Mesendoderm (in vitro differentiated cells): ENCODE data around the gene KRT12.

Experiments used
- DNase-seq: peaks from one replicate; pipeline ENCODE4 v3.0.0; 2013
- H2AK5ac ChIP-seq: 2 replicates; pipeline ENCODE4 v1.6.1; 2013; ENCODE audit warnings: low read length, inconsistent platforms
- H2BK120ac ChIP-seq: 2 replicates; pipeline ENCODE4 v1.6.1; 2013; ENCODE audit warnings: low read depth, mild to moderate bottlenecking, low read length, moderate library complexity, mixed read lengths
- H2BK15ac ChIP-seq: replicated peaks from 2 replicates; pipeline ENCODE4 v1.6.1; 2013; ENCODE audit warnings: low read depth, mild to moderate bottlenecking, moderate library complexity
- H2BK5ac ChIP-seq: 2 replicates; pipeline ENCODE4 v1.6.1; 2013; ENCODE audit warnings: low read length, inconsistent platforms
- H3K18ac ChIP-seq: 2 replicates; pipeline ENCODE4 v1.6.1; 2013; ENCODE audit warnings: mild to moderate bottlenecking, low read length, mixed read lengths
- H3K23ac ChIP-seq: one replicate; pipeline ENCODE4 v1.6.1; 2013; ENCODE audit warnings: low read length
- H3K27ac ChIP-seq: 2 replicates; pipeline ENCODE4 v1.5.1; 2013; ENCODE audit warnings: low read depth, mild to moderate bottlenecking, inconsistent platforms, low read length, moderate library complexity
- H3K27me3 ChIP-seq: 2 replicates; pipeline ENCODE4 v1.6.1; 2013; ENCODE audit warnings: low read length, control low read depth, mild to moderate bottlenecking, inconsistent platforms; ENCODE audit not compliant: insufficient read depth, poor library complexity
- H3K36me3 ChIP-seq: 2 replicates; pipeline ENCODE4 v1.6.1; 2013; ENCODE audit warnings: low read length, inconsistent platforms; ENCODE audit not compliant: control insufficient read depth, insufficient read depth
- H3K4ac ChIP-seq: one replicate; pipeline ENCODE4 v1.6.1; 2013; ENCODE audit warnings: low read depth, mild to moderate bottlenecking, low read length, moderate library complexity
- H3K4me1 ChIP-seq: 2 replicates; pipeline ENCODE4 v1.6.1; 2013; ENCODE audit warnings: low read depth, low read length, inconsistent platforms; ENCODE audit not compliant: control insufficient read depth
- H3K4me2 ChIP-seq: 2 replicates; pipeline ENCODE4 v1.6.1; 2013; ENCODE audit warnings: low read length
- H3K4me3 ChIP-seq: 2 replicates; pipeline ENCODE4 v1.5.1; 2013; ENCODE audit warnings: mild to moderate bottlenecking, low read length
- H3K56ac ChIP-seq: one replicate; pipeline ENCODE4 v1.6.1; 2013; ENCODE audit warnings: low read length
- H3K79me1 ChIP-seq: 2 replicates; pipeline ENCODE4 v1.6.1; 2013; ENCODE audit warnings: low read length, inconsistent platforms
- H3K79me2 ChIP-seq: 2 replicates; pipeline ENCODE4 v1.6.1; 2013; ENCODE audit warnings: mild to moderate bottlenecking, low read length; ENCODE audit not compliant: control insufficient read depth, insufficient read depth
- H3K9ac ChIP-seq: 2 replicates; pipeline ENCODE4 v1.6.1; 2013; ENCODE audit warnings: low read length, inconsistent platforms
- H4K5ac ChIP-seq: one replicate; pipeline ENCODE4 v1.6.1; 2013; ENCODE audit warnings: low read length
- H4K8ac ChIP-seq: one replicate; pipeline ENCODE4 v1.6.1; 2013; ENCODE audit warnings: low read depth, mild to moderate bottlenecking, control low read depth, low read length, moderate library complexity
- WGBS: extraction: QIAGEN DNeasy Blood & Tissue Kit; methylation state at CpG from one replicate; pipeline ENCODE4 v1.1.7; 2013; ENCODE audit warnings: low lambda C conversion rate, missing lambda C conversion rate; ENCODE audit not compliant: insufficient coverage; ENCODE audit errors: extremely low coverage; 5-methylcytosine and 5-hydroxymethylcytosine counted together

The KRT12 gene

DNA sequence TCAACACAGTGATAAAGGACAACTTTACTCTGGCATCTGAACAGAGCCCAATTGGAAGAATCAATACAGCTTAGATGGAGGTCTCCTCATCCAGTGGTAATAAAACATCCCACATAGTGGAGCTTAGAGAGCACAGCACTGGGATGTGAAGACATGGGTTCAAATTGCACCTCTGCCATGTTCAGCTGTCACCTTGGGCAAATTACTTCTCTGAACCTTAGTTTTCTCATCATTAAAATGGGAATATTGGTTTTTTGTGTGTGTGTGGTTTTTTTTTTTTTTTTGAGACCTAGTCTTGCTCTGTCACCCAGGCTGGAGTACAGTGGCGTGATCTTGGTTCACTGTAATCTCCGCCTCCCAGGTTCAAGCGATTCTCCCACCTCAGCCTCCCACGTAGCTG lies 31.0 kb downstream of the KRT12 start:
- no peak overlapping the region for H3K9ac ChIP-seq
- no peak overlapping the region for H3K18ac ChIP-seq
- H3K4me3 ChIP-seq: no peak overlapping the region
- H3K56ac ChIP-seq: no peak overlapping the region
- no CpG with 5 or more reads among the region's 4 CpGs for WGBS
- H3K27ac ChIP-seq: no peak overlapping the region
- no peaks in the 10 kb centered on the region for H3K36me3 ChIP-seq
- H3K23ac ChIP-seq: no peak overlapping the region
- DNase-seq: no peak
- H3K4ac ChIP-seq: no peak overlapping the region
- H4K8ac ChIP-seq: no peak overlapping the region
- H3K79me2 ChIP-seq: no peaks in the 10 kb centered on the region
- H2AK5ac ChIP-seq: no peak overlapping the region
- H3K4me1 ChIP-seq: no peaks in the 10 kb centered on the region
- H3K4me2 ChIP-seq: no peak overlapping the region
- no peak overlapping the region for H2BK120ac ChIP-seq
- no peak overlapping the region for H2BK15ac ChIP-seq
- H3K27me3 ChIP-seq: no peaks in the 10 kb centered on the region
- no peak overlapping the region for H4K5ac ChIP-seq
- H2BK5ac ChIP-seq: no peak overlapping the region
- H3K79me1 ChIP-seq: no peaks in the 10 kb centered on the region

DNA sequence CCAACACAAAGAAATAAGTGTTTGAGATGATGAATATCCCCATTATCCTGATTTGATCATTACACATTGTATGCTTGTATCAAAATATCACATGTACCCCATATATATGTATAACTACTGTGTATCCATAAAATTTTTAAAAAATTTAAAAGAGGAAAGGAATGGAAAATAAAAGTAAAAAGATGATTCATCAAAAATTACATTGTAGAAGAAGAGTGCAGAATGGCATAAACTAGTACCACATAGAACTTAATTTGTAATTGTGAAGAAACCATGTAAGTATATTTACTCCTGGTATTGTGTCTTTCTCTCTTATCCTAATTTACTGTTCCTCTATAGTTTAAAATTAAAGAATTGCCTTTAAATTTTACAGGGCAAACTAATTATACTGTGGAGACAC lies 33.1 kb downstream of the KRT12 start:
- H3K4ac ChIP-seq: no peak overlapping the region
- H3K4me1 ChIP-seq: no peaks in the 10 kb centered on the region
- H3K79me2 ChIP-seq: no peaks in the 10 kb centered on the region
- no peak overlapping the region for H3K18ac ChIP-seq
- no peaks in the 10 kb centered on the region for H3K79me1 ChIP-seq
- no peak for DNase-seq
- no peak overlapping the region for H3K9ac ChIP-seq
- no peaks in the 10 kb centered on the region for H3K27me3 ChIP-seq
- H3K4me3 ChIP-seq: no peak overlapping the region
- H2AK5ac ChIP-seq: no peak overlapping the region
- H2BK5ac ChIP-seq: no peak overlapping the region
- no peak overlapping the region for H4K8ac ChIP-seq
- H3K36me3 ChIP-seq: no peaks in the 10 kb centered on the region
- H2BK120ac ChIP-seq: no peak overlapping the region
- no peak overlapping the region for H3K4me2 ChIP-seq
- H3K56ac ChIP-seq: no peak overlapping the region
- H2BK15ac ChIP-seq: no peak overlapping the region
- no peak overlapping the region for H4K5ac ChIP-seq
- H3K23ac ChIP-seq: no peak overlapping the region
- no peak overlapping the region for H3K27ac ChIP-seq

DNA sequence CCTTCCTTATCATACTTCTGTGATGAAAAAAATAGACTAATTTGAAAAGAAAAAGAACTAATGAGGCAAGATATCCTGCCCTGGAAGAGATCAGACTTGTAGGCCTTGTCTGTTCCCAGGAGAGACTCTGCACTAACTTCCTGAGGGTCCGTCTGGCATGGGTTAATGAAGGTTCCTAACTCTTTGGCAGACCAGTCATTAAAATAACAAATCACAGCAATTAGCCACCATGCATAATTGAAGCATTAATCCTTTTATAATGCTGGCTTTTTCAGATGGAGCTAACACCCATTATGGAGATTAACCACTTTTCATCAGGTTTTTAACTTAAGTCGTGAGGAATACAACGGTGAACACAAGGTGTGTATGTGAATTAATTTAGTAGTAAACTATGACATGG lies 34.2 kb downstream of the KRT12 start:
- Histone ChIP-seq H3K27ac (no peak overlapping the region), H3K9ac (no peak overlapping the region), H3K79me1 (no peaks in the 10 kb centered on the region), H3K79me2 (no peaks in the 10 kb centered on the region), H3K56ac (no peak overlapping the region), H2BK5ac (no peak overlapping the region), H4K8ac (no peak overlapping the region), H3K4ac (no peak overlapping the region), H3K36me3 (no peaks in the 10 kb centered on the region), H3K4me2 (no peak overlapping the region), H3K4me3 (no peak overlapping the region), H3K23ac (no peak overlapping the region), H4K5ac (no peak overlapping the region), H3K18ac (no peak overlapping the region), H2BK120ac (no peak overlapping the region), H3K27me3 (no peaks in the 10 kb centered on the region), H2AK5ac (no peak overlapping the region), H3K4me1 (no peaks in the 10 kb centered on the region), H2BK15ac (no peak overlapping the region)
- DNase-seq: no peak
- WGBS: no CpG with 5 or more reads among the region's 3 CpGs

DNA sequence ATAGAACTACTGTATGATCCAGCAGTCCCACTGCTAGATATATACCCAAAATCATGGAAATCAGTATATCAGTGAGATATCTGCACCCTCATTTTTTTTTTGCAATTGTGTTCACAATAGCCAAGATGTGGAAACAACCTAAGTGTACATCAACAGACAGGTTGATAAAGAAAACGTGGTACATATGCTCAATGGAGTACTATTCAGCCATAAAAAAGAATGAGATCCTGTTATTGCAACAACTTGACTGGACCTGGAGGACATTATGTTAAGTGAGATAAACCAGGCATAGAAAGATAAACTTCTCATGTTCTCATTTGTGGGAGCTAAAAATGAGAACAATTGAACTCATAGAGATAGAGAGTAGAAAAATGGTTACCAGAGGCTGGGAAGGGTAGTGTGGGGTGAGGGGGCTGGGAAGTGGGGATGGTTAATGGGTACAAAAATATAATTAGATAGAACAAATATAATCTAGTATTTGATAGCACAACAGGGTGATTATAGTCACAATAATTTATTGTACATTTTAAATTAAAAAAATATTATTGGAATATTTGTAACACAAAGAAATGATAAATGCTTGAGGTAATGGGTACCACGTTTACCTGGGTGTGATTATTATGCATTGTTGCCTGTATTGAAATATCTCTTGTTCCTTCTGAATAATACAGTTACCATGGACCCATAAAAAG lies 36.8 kb downstream of the KRT12 start:
- Histone ChIP-seq H4K5ac (no peak overlapping the region), H2AK5ac (no peak overlapping the region), H2BK120ac (no peak overlapping the region), H3K4me1 (no peaks in the 10 kb centered on the region), H3K36me3 (no peaks in the 10 kb centered on the region), H2BK15ac (no peak overlapping the region), H3K56ac (no peak overlapping the region), H3K18ac (no peak overlapping the region), H2BK5ac (no peak overlapping the region), H3K4me2 (no peak overlapping the region), H3K27me3 (no peaks in the 10 kb centered on the region), H3K23ac (no peak overlapping the region), H3K9ac (no peak overlapping the region), H3K27ac (no peak overlapping the region), H3K4me3 (no peak overlapping the region), H3K79me2 (no peaks in the 10 kb centered on the region), H3K4ac (no peak overlapping the region), H4K8ac (no peak overlapping the region), H3K79me1 (peaks cover 2% of the 10 kb centered on the region)
- DNase-seq: no peak
- no CpG with 5 or more reads among the region's 2 CpGs for WGBS

DNA sequence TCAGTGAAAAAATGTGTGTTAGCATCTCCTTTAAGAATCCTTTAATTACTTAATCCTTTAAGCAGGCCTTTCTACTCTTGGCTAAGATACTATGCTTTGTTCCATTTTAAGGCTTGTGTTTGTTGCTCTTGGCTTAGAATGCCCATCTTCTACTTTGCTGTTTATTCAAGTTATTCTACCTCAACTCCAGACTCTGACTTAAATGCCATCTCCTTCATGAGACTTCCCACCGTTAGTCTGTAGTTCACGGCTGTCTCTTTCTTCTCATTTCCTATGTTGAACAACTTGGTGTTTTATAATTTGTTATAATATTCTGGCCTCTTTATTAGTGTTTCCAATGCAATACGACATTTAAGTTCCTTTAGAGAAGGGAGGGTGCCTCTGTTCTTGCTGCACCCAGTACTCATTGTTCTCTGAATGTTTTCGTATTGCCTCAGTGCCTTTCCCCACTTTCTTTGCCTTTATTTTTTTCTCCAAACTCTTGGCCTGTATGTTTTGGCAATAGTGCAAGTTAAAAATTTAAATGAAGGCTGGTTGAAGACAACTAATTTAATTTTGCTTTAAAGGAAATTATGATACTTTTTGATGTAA lies 38.5 kb downstream of the KRT12 start:
- H2BK120ac ChIP-seq: no peak overlapping the region
- H3K4me2 ChIP-seq: no peak overlapping the region
- H4K8ac ChIP-seq: no peak overlapping the region
- no peak overlapping the region for H3K4me3 ChIP-seq
- H2BK15ac ChIP-seq: no peak overlapping the region
- H3K27me3 ChIP-seq: no peaks in the 10 kb centered on the region
- peaks cover 2% of the 10 kb centered on the region for H3K79me1 ChIP-seq
- H3K27ac ChIP-seq: no peak overlapping the region
- H3K79me2 ChIP-seq: no peaks in the 10 kb centered on the region
- WGBS: no CpG with 5 or more reads among the region's 4 CpGs
- no peak overlapping the region for H3K23ac ChIP-seq
- no peak overlapping the region for H2AK5ac ChIP-seq
- no peak overlapping the region for H2BK5ac ChIP-seq
- H3K18ac ChIP-seq: no peak overlapping the region
- no peaks in the 10 kb centered on the region for H3K36me3 ChIP-seq
- no peaks in the 10 kb centered on the region for H3K4me1 ChIP-seq
- no peak overlapping the region for H4K5ac ChIP-seq
- no peak overlapping the region for H3K56ac ChIP-seq
- H3K4ac ChIP-seq: no peak overlapping the region
- H3K9ac ChIP-seq: no peak overlapping the region
- no peak for DNase-seq
